Activated T-cell treated with anti-CD3 and anti-CD28 coated beads, Interleukin-2, amount 50 U/mL, for 48 hours (primary cell): ENCODE data around the gene HS3ST4.
A peak's percentile ranks its signal among the peaks of the same experiment; 100 is the strongest.
"Not testable (repeated sequence)": the region's sequence is repeated elsewhere in the genome, so short reads cannot be mapped to it uniquely, and the experiment has no call there.

Source experiments
- DNase-seq, 2 experiments: peaks; one replicate each; pipeline ENCODE4 v3.0.0-alpha.2; 2020

HS3ST4 gene

GRCh38 chr16:25734430-25735385 is 42.9 kb downstream of the HS3ST4 start:
- DNase-seq, result no peak

- DNase-seq, result no peak
Measured at GRCh38 chr16:25735645-25736044, 43.9 kb downstream of the HS3ST4 start.

GRCh38 chr16:25747160-25747758 is 55.5 kb downstream of the HS3ST4 start:
- peak; percentile 18 to 21 for DNase-seq

- no peak for DNase-seq
Measured at GRCh38 chr16:25748092-25748654, 56.4 kb downstream of the HS3ST4 start.

- DNase-seq, result no peak
Measured at GRCh38 chr16:25750488-25751216, 58.9 kb downstream of the HS3ST4 start.

GRCh38 chr16:25751230-25751835 is 59.6 kb downstream of the HS3ST4 start:
- DNase-seq, result no peak

- DNase-seq, result no peak
Measured at GRCh38 chr16:25764466-25764865, 72.7 kb downstream of the HS3ST4 start.

- DNase-seq, result no peak
Measured at GRCh38 chr16:25771216-25771615, 79.5 kb downstream of the HS3ST4 start.

- no peak for DNase-seq
Measured at GRCh38 chr16:25771812-25772568, 80.2 kb downstream of the HS3ST4 start.

- not testable (repeated sequence) for DNase-seq
Measured at GRCh38 chr16:25776214-25776613, 84.5 kb downstream of the HS3ST4 start.

GRCh38 chr16:25783226-25783625 is 91.5 kb downstream of the HS3ST4 start:
- no peak for DNase-seq

- no peak for DNase-seq
Measured at GRCh38 chr16:25785361-25785760, 93.6 kb downstream of the HS3ST4 start.

- DNase-seq, result no peak
Measured at GRCh38 chr16:25786748-25787147, 95.0 kb downstream of the HS3ST4 start.

GRCh38 chr16:25788637-25789036 is 96.9 kb downstream of the HS3ST4 start:
- DNase-seq, result no peak

- DNase-seq, result no peak
Measured at GRCh38 chr16:25796239-25796638, 104.5 kb downstream of the HS3ST4 start.

- DNase-seq, result no peak
Measured at GRCh38 chr16:25798065-25798464, 106.3 kb downstream of the HS3ST4 start.

- DNase-seq, result no peak
Measured at GRCh38 chr16:25799816-25800215, 108.1 kb downstream of the HS3ST4 start.

- no peak for DNase-seq
Measured at GRCh38 chr16:25812215-25812614, 120.5 kb downstream of the HS3ST4 start.

GRCh38 chr16:25817295-25817694 is 125.5 kb downstream of the HS3ST4 start:
- no peak for DNase-seq

- no peak for DNase-seq
Measured at GRCh38 chr16:25817876-25818275, 126.1 kb downstream of the HS3ST4 start.

- no peak for DNase-seq
Measured at GRCh38 chr16:25823891-25824290, 132.1 kb downstream of the HS3ST4 start.

- no peak for DNase-seq
Measured at GRCh38 chr16:25827709-25828108, 135.9 kb downstream of the HS3ST4 start.
